HL-60/S4 (cell line): Measurements from ENCODE around the gene MED20.

ENCODE experiments used
- in situ Hi-C: fragments of 300-500 bp; cut with MboI; formaldehyde crosslinking; loops from 2 replicates; pipeline ENCODE4 v1.14.3; 2022; ENCODE audit warnings: low sequenced_read_pairs

MED20 gene

GRCh38 chr6:41914869-41915530, 5.9 kb downstream of the MED20 start:
- in situ Hi-C loops, result no loop called here

DNA sequence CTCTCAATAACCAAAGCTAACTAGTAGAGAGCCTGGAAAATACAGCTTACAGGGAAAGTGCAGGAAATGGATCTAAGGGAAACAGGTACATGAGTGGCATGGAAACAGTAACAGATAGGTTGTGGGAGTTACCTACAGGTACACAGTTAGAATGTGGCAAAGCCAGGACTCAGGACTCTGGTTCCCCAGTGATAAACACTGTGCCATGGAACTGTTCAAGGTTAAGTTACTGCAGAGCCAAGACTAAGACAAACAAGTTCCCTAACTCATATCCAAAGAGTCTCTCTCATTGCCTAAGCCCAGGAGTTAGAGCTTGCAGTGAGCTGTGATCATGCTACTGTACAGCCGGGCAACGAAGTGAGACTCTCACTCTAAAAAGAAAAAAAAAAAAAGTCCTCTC, 6.6 kb downstream of the MED20 start:
- in situ Hi-C loops, result no loop called here

- in situ Hi-C loops, result loop anchor here (10.0 kb wide), 1 partner anchor 135 kb away; no protein-coding TSS in a partner anchor
Observed at GRCh38 chr6:41909727-41910126, 11.2 kb downstream of the MED20 start.

- in situ Hi-C loops, result loop anchor here (10.0 kb wide), 1 partner anchor 143 kb away; no protein-coding TSS in a partner anchor
Observed at GRCh38 chr6:41901882-41902519, 18.9 kb downstream of the MED20 start.

- in situ Hi-C loops, result loop anchor here (10.0 kb wide), 1 partner anchor 144 kb away; no protein-coding TSS in a partner anchor
Observed at GRCh38 chr6:41900861-41901260, 20.1 kb downstream of the MED20 start.

GRCh38 chr6:41896281-41896680, 24.7 kb downstream of the MED20 start:
- in situ Hi-C loops, result no loop called here

DNA sequence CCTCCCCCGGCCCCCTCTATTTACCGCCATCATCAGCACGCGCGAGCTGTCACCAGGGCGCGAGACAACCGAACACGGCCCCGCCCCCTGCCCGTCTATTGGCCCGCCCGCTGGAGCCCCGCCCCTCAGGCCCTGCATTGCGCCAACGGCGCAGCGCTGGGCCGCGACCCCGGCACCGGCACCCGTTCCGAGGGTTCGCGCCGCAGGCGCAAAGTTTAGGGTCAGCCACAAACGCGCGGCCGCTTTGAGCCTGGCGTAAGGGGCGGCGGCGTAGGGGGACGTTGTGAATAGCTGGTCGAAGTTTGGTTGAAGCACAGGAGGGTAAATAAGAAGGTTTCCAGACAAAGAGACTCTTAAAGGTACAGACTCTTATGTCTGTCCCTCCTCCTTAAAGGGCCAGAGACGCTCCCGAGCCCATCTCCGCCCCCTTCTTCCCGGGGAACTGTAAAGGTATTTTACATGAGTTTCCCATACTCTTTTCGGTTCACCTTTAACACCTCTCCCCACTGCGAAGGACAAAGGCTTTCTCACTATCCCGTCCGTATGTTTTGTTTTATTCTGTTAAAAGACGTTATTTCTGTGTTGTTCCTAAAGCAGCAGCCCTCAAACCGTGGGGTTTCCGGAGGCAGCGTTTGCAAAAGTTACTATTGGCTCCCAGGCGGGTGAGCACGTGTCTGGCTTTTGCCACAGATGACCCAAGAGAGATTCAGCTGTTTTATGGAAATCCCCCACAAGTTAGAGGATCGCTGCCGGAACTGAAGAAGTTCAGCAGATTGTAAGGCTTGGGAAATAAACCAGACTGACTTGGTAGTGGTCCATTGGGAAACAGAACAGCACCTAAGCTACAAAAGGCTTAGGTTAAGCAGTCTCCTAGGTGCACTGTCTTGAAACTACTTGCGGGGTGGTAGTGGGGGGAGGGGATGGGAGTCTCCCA, 25.4 kb downstream of the MED20 start, which contains the start of gene USP49:
Gene USP49 (minus strand): TSS at position 76 of the 934 bp plus-strand sequence. CDS start 88,392 bp downstream, outside the sequence.
- in situ Hi-C loops, result no loop called here

GRCh38 chr6:41894366-41895299, 26.3 kb downstream of the MED20 start:
- in situ Hi-C loops, result no loop called here

- in situ Hi-C loops, result no loop called here
Observed at GRCh38 chr6:41892921-41893564, 27.9 kb downstream of the MED20 start.

DNA sequence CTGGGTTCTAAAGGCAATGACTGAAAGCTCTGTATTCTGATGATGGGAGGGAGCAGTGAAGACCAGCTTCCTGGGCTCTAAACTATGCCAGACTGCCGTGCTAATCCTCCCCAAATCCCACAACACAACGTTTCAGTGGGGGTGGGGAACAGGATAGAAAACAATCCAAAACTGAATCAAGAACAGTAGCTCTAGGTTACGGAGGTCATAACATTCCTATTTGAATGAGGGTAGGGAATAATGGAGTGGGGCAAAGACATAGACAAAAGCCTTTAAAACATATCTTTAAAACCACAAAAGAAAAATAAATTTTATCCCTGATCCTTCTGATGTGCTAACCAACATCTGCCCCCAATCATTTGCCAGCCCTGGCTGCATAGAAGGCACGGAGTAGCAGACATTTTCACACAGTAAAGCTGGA, 33.6 kb downstream of the MED20 start:
- in situ Hi-C loops, result no loop called here

DNA sequence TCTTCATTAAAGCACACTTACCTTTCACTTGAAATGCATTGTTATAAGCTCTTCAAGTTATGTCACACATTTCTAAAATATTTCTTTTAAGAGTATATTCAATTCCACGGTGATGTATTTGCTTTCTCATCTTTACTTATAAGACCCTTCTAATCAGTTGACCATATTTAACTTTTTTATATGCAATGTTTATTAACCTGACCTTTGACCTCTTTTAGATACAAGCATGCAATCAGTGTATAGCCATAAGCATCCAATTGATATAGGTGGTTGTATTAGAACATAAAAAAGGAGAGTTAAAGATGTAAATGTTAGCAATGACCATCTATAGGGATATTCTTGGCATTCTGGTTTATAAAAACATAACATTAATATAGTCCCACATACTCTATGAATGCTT, 35.0 kb downstream of the MED20 start:
- in situ Hi-C loops, result no loop called here

DNA sequence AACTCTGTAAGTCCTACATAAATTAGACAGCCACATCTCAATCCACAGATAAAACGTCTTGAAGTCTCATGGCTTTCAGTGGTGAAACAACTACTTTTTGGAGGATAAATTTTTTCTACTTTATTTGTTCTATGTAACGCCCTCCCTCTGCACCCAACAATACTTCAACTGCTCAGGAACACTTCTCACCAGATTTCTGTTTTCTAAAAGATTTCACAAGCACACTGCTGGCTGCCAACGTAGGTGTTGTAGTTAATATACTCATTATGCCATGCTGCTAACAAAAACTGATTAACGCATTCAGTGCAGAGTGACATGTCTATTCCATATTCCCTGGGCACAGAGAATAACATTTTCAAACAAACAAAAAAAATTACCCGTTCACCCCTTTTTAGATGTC, 36.0 kb downstream of the MED20 start:
- in situ Hi-C loops, result no loop called here

DNA sequence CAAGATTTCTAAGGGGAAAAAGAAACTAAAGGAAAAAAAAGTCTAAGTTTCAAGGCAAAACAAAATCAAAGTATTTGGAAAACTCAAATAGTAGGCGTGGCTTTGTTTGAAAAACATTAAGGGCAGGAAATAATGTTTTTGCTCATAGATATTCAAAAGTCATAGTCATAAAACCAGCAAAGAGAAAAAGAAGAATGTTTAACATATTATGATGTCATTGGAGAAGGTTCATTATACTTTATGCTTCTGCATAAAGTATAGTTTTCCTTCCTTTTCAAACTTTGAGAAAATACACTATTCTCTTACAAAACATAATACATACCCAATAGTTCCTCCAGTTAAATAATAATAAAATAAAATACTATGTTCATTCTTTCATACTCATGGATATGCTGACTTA, 39.4 kb downstream of the MED20 start:
- in situ Hi-C loops, result no loop called here

DNA sequence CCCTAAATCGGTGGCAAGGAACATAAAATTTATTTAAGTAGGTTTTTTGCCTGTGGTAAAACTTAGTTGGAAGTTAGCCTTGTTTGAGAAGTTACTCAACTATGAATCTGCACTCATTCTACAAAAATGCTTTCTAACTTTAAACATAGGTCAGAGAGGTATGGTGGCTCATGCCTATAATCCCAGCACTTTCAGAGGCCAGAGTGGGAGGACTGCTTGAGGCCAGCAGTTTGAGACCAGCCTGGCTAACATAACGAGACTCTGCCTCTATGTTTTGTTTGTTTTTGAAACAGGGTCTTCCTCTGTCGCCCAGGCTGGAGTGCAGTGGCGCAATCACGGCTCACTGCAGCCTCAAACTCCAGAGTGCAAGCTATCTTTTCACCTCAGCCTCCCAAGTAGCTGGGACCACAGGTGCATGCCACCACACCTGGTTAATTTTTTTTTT, 42.0 kb downstream of the MED20 start:
- in situ Hi-C loops, result no loop called here

GRCh38 chr6:41878246-41878645, 42.7 kb downstream of the MED20 start:
- in situ Hi-C loops, result no loop called here

GRCh38 chr6:41877051-41877680, 43.8 kb downstream of the MED20 start:
- in situ Hi-C loops, result no loop called here

DNA sequence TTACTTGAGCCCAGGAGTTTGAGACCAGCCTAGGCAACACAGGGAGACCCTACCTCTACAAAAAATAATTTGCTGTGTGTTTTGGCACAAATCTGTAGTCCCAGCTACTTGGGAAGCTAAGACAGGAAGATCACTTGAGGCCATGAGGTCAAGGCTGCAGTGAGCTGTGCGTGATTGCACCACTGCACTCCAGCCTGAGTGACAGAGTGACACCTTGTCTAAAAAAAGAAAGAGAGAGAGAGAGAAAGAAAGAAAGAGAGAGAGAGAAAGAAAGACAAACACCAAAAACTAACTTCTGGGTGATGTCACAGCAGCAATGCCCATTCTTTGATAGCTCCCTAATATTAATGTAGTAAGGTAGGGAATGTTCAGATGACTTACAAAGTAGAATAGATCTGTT, 46.2 kb downstream of the MED20 start:
- in situ Hi-C loops, result no loop called here

- in situ Hi-C loops, result no loop called here
Observed at GRCh38 chr6:41872147-41872546, 48.8 kb downstream of the MED20 start.

GRCh38 chr6:41871691-41872090, 49.2 kb downstream of the MED20 start:
- in situ Hi-C loops, result no loop called here
